Ishikawa (cell line): ENCODE data around the gene SEMA6B.

ENCODE experiments used
- CEBPB ChIP-seq: IDR thresholded peaks from 2 replicates; pipeline ENCODE4 v1.6.1; 2012
- CREB1 ChIP-seq: IDR thresholded peaks from 2 replicates; pipeline ENCODE4 v1.6.1; 2012; ENCODE audit warnings: low read depth
- EGR1 ChIP-seq: IDR thresholded peaks from 2 replicates; pipeline ENCODE4 v1.6.1; 2012
- EP300 ChIP-seq: IDR thresholded peaks from 2 replicates; pipeline ENCODE4 v1.6.1; 2012; ENCODE audit warnings: borderline replicate concordance
- FOXM1 ChIP-seq: IDR thresholded peaks from 2 replicates; pipeline ENCODE4 v1.6.1; 2012; ENCODE audit warnings: low read depth, borderline replicate concordance
- MAX ChIP-seq: IDR thresholded peaks from 2 replicates; pipeline ENCODE4 v1.6.1; 2012
- NFIC ChIP-seq: IDR thresholded peaks from 2 replicates; pipeline ENCODE4 v1.6.1; 2012
- RAD21 ChIP-seq: IDR thresholded peaks from 2 replicates; pipeline ENCODE4 v1.6.1; 2012; ENCODE audit warnings: low read depth
- REST ChIP-seq: IDR thresholded peaks from 2 replicates; pipeline ENCODE4 v1.6.1; 2012; ENCODE audit warnings: low read depth, mild to moderate bottlenecking
- TAF1 ChIP-seq: IDR thresholded peaks from 2 replicates; pipeline ENCODE4 v1.6.1; 2012; ENCODE audit warnings: low read depth, mild to moderate bottlenecking
- TCF12 ChIP-seq: IDR thresholded peaks from 2 replicates; pipeline ENCODE4 v1.6.1; 2012; ENCODE audit warnings: low read depth
- TEAD4 ChIP-seq: IDR thresholded peaks from 2 replicates; pipeline ENCODE4 v1.6.1; 2012
- USF1 ChIP-seq: IDR thresholded peaks from 2 replicates; pipeline ENCODE4 v1.6.1; 2012
- YY1 ChIP-seq: IDR thresholded peaks from 2 replicates; pipeline ENCODE4 v1.6.1; 2012; ENCODE audit warnings: low read depth
- ZBTB7A ChIP-seq: IDR thresholded peaks from 2 replicates; pipeline ENCODE4 v1.6.1; 2012; ENCODE audit warnings: low read depth

The SEMA6B gene

GRCh38 chr19:4582980-4583842, 23.7 kb upstream of the SEMA6B start:
- TF ChIP-seq EP300 (no peak), MAX (no peak), NFIC (no peak), EGR1 (no peak), CEBPB (no peak), TAF1 (no peak), RAD21 (no peak), TCF12 (no peak), YY1 (no peak), CREB1 (no peak), REST (no peak), ZBTB7A (no peak)

GRCh38 chr19:4581666-4582553, 22.4 kb upstream of the SEMA6B start:
- TF ChIP-seq REST = no peak
- TF ChIP-seq ZBTB7A = peak; percentile 24

- TF ChIP-seq ZBTB7A (peak; percentile 22), CEBPB (no peak)
Observed at GRCh38 chr19:4580961-4581665, 21.6 kb upstream of the SEMA6B start.

- TF ChIP-seq NFIC = no peak
- peak; percentile 70 for TF ChIP-seq ZBTB7A
- TF ChIP-seq USF1 = peak; percentile 79
- no peak for TF ChIP-seq TAF1
- TF ChIP-seq CREB1 = no peak
Observed at GRCh38 chr19:4580021-4580901, 20.8 kb upstream of the SEMA6B start.

GRCh38 chr19:4579389-4579788, 19.9 kb upstream of the SEMA6B start:
- no peak for TF ChIP-seq TEAD4
- no peak for TF ChIP-seq TAF1
- no peak for TF ChIP-seq CEBPB
- no peak for TF ChIP-seq FOXM1
- no peak for TF ChIP-seq YY1
- no peak for TF ChIP-seq EP300
- TF ChIP-seq ZBTB7A = no peak
- no peak for TF ChIP-seq NFIC
- TF ChIP-seq CREB1 = no peak
- no peak for TF ChIP-seq EGR1
- TF ChIP-seq RAD21 = no peak
- no peak for TF ChIP-seq USF1
- TF ChIP-seq TCF12 = no peak
